ENCODE data around the gene PHF21A.

DNA sequence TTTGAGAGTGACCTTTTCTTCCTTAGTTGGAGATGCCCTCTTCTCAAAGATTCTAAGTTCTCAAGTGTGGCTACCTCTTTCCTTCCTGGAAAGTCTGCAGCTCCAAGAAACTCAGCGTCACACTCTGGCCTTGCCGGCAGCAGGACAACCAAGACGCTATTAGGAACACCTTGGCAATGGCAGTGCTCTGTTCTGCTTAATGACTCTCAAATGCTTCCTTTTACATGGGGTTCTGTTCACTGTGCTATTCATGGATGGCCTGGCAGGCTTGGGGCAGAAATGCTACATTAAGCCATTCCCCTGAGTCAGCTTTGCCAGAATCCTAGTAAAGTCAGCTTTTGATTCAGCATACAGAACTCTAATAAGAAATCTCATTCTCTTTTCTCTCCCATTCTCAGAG, 172.9 kb downstream of the PHF21A start:
- TF ChIP-seq, protein P1, sequence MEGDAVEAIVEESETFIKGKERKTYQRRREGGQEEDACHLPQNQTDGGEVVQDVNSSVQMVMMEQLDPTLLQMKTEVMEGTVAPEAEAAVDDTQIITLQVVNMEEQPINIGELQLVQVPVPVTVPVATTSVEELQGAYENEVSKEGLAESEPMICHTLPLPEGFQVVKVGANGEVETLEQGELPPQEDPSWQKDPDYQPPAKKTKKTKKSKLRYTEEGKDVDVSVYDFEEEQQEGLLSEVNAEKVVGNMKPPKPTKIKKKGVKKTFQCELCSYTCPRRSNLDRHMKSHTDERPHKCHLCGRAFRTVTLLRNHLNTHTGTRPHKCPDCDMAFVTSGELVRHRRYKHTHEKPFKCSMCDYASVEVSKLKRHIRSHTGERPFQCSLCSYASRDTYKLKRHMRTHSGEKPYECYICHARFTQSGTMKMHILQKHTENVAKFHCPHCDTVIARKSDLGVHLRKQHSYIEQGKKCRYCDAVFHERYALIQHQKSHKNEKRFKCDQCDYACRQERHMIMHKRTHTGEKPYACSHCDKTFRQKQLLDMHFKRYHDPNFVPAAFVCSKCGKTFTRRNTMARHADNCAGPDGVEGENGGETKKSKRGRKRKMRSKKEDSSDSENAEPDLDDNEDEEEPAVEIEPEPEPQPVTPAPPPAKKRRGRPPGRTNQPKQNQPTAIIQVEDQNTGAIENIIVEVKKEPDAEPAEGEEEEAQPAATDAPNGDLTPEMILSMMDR (IDR thresholded peaks at IDR 0.05) = no peak
- TF ChIP-seq POLR2A (IDR thresholded peaks at IDR 0.05) = no peak
